Left kidney (tissue), 2 donors: ENCODE results near the gene ATP6V0C. TPM values are rescaled to one million over a fixed set of nuclear protein-coding genes. Genes with fewer than 3 reads are reported as not detected.
"Not testable (repeated sequence)": the region's sequence is repeated elsewhere in the genome, so short reads cannot be mapped to it uniquely, and the experiment has no call there.

Experiments
- DNase-seq: peaks from one replicate; pipeline ENCODE4 v3.0.0-alpha.2; 2013
- polyA plus RNA-seq: library from polyadenylated mRNA; unstranded; fragments of 120-200 nt; gene quantifications from one replicate; pipeline ENCODE4 v1.2.1, GENCODE V29; 2013; ENCODE audit not compliant: insufficient read length

The ATP6V0C gene
- polyA plus RNA-seq, 1 donor, result 158 TPM

GRCh38 chr16:2473446-2473926, 40.3 kb upstream of the ATP6V0C start:
- no peak for DNase-seq

GRCh38 chr16:2473999-2474876, 39.5 kb upstream of the ATP6V0C start:
- no peak for DNase-seq

- DNase-seq, result peak; percentile 82
These were observed 38.8 kb upstream of the ATP6V0C start, which contains the start of gene TBC1D24 for GRCh38 chr16:2474877-2475412. TSS of gene TBC1D24 (plus strand) at chr16:2475127. CDS start at chr16:2496149, 21,022 bp downstream.

DNA sequence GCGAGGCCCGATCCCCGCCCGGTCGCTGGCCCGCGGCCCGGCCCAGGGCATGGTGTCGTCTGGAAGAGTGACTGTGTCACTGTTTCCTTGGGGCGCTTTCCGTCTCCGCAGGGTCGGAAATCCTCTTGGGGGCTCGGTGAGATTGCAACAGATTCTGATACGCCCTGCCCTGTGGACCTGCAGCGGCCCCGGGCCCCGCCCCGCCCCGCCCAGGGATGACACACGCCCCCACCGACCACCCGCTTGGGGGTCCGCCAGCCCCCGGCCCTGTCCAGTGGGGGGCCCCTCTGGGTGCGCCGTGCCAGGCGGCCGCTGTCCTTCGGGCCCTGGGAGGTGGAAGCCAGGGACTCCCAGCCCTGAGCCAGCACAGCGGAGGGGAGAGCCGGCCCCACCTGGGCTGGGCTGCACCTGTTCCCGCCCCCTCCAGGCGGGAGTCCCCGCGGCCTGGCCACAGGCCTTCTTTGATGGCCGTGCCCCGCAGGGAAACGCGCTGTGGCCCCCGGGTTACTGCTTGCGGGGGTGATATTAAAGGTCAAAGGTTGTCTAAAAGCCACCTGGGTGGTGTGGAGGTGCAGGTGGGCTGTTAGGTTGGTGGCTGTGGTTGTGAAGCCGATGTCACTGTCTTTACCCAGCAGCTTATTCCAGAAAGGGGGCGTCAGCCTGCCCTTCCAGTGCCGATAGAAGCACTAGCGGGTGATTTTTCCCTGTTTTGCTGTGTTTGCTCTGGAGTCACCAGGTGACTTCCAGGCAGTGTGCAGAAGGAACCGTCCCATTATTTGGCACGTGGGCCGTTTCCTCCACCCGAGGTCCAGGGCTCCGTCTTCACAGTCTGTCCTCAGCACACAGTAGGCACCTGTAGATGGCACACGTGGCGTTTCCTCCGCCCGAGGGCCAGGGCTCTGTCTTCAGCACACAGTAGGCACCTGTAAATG, 38.1 kb upstream of the ATP6V0C start:
- no peak for DNase-seq

DNA sequence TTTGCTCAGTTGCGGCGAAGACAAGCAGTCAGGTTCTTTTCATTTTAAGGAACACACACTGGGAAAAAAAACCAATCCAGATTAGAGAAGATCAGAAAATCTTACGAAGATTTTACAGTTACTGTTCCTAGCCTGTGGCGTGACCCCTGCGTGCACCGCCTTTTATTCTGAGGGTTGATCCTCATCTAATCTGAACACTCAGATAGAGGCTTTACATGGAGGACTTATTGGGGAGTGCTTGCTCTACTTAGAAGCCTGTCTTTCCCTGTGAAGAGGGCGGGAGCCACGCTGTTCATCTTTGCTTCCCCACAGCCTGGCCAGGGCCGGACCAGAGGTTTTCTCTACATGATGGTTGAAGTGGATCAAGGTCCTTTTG, 37.4 kb upstream of the ATP6V0C start:
- no peak for DNase-seq

DNA sequence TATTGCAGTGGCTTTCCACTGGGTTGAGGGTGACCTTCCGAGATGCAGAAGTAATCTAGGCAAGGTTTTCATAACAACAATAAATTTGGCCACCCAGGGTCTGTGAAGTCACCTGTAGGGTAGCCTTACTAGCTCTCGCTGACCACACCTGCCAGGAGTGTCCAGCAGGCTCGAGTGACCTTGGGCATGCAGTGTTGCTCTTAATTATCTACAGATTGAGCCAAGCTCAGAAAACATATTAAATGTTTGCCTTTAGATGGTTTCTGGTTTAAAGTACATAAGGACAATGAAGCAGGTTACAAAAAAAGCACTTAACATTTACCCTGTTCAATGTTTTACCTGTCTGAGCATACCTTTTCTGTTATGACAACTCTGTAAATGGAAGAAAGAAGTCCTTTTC, 37.0 kb upstream of the ATP6V0C start:
- no peak for DNase-seq

DNA sequence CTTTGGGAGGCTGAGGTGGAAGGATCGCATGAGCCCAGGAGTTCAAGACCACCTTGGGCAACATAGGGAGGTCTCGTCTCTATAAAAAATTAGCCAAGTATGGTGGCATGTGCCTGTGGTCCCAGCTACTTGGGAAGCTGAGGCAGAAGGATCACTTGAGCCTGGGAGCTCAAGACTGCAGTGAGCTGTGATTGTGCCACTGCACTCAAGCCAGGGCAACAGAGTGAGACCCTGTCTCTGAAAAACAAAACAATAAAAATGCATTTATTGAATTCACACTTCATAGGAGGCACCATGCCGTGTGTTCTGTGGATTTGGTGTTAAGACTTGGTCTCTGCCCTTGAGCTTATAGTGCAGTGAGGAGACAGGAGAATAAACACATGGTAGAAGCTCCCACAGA, 36.4 kb upstream of the ATP6V0C start:
- DNase-seq, result no peak

DNA sequence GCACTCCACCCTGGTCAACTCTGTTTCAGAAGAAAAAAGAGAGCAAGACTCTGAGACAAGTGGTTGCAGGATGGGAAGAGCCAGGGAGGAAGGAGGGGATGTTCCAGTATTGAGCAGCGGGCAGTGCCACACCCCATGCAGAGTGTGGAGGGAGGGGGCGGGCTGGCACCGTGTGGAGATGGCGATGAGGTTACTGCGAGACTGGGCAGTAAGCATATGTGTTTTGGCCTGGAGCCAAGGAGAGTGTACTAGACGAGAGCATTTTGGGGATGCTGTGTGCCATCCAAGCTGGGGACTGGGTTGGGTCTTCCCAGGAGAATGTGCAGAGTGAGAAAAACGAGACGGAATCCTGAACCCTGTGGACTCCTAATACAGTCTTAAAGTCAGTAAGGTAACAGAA, 35.5 kb upstream of the ATP6V0C start:
- no peak for DNase-seq

DNA sequence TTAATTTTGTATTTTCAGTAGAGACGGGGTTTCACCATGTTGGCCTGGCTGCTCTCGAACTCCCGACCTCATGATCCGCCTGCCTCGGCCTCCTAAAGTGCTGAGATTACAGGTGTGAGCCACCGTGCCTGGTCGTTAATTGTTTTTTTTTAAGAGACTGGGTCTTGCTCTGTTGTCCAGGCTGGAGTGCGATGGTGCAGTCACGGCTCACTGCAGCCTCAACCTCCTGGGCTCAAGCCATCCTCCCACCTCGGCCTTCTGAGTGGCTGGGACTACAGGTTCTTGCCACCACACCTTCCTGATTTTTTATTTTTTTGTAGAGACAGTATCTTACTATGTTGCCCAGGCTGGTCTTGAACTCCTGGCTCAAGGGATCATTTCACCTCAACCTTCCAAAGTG, 33.8 kb upstream of the ATP6V0C start:
- not testable (repeated sequence) for DNase-seq

DNA sequence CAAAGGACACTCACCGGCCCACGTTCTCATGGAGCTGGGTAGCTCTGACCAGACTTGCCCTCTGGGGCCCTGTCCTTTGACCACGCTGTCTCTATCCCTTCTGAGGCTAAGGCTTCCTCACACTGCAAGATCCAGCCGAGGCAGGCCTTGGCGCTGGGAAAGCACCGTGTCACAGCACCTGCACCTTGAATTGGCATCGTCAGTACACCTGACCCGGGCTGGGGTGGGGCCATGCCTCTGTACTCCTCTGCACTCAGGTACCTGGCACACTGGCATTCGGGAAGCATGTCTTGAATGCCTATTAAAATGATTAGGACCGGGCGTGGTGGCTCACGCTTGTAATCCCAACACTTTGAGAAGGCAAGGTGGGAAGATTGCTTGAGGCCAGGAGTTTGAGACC, 32.8 kb upstream of the ATP6V0C start:
- DNase-seq, result no peak

DNA sequence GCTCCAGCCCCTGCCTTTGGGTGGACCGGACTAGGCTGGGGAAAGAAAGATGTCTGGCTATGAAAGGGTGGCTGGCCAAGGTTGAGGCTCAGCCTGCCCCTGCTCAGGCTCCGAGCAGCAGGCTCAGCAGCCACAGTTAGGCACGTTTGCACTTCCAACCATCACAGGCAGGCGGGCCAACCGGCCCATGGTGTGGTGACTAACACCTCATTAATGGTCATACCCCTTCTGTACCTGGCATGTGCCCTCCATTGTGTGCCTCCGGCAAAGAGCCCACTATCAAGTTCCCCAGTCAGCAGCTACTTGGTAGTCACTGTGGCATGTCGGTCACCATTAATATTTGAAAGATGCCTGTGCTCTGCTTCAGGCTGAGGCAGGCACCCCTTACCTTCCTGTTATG, 32.1 kb upstream of the ATP6V0C start:
- no peak for DNase-seq

DNA sequence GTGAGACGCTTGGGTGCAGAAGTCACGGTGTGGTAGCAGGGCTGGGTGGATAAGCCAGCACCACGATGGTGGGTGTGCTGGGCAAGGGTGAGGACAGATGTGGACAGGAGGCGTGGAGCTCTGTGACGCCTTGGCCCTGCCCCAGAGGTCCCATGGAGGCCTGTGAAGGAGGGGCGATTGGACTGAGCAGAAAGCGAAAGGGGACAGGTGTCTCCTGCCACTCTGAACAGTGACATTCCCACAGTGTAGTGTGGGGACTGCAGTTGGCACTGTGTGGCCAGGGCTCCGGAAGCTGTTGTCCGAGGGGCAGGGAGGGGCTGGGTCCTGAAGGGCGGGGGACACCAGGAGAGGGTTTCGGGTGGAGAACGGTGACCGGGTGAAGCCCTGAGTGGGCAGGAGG, 31.5 kb upstream of the ATP6V0C start:
- DNase-seq, result no peak

DNA sequence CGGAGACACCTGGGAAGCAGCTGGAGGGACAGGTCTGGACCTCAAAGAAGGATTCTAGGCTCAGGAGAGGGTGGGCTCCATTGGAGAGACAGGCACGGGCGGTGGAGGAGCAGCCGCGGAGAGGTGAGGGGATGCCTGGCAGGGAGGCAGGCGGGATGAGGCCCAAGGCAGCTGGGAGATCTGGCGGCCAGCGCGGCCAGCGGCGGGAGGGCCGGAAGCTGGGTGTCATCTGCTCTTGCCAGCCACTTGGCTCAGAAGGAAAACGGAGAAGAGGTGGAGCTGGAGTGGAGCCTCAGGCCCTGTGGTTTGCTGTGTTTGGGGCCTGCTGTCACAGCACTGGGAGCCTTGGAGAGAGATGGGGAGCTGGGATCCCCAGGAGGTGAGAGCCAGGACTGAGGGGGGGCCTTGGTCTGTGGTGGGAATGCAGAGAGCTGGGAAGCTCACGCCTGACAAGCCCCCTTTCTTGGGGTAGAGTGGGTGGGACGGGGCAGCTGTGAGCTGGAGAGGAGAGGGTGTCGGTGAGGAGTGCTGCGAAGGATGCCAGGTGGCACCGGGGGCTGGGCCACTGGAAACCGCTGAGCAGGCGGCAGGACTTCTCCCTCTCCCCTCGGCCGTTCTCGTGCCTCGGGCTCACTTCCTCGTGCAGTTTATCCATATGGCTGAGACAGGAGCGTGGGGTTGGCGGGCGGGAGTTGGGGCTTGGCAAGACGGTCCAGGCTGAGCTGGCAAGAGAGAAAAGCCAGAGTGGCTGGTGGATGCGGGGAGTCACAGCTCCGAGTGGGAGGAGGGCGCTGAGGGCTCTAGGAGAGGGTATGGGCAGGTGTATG, 30.8 kb upstream of the ATP6V0C start:
- DNase-seq, result no peak

DNA sequence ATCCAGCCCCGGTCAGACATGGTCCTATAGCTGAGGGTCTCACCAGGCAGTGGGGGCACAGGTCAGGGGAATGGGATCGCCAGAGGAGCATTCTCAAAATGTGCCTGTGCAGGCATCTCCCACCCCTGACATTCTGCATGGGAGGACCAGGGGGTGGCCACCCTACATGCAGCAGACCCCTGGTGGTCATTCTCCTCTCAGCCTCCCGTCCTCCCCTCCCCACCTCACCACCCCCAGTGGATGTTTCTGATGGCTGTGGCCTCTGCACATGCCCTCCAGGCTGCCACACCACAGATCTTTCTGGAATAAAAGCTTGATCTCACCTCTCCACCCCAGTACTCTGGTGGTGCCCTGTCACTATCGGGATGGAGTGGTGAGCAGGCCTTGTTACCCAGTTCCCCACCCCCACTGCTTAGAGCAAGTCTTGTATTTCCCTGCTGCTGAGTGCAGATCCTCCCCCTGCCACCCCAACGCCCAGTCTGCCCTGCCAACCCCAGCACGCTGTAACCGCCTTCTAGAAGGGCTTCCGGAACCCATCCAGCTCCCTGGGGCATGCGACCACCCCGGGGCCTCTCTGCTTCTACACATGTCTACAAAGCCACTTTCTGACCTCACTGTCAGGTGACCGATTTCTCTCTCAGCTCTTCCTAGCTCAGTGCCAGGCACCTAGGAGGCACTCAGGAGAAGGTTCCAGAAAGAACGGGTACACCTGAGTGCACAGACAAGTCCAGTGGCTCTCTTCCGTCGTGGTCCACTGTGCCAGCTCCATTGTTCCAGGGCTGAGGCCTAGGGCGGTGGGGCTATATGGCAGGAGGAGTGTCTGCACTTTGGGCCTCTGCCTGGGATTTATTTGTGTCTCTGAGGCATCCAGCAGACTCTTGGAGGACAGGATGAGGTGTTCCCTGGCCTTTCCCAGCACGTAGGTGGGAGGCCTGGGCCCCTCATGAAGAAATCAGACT, 29.5 kb upstream of the ATP6V0C start:
- DNase-seq, result no peak

DNA sequence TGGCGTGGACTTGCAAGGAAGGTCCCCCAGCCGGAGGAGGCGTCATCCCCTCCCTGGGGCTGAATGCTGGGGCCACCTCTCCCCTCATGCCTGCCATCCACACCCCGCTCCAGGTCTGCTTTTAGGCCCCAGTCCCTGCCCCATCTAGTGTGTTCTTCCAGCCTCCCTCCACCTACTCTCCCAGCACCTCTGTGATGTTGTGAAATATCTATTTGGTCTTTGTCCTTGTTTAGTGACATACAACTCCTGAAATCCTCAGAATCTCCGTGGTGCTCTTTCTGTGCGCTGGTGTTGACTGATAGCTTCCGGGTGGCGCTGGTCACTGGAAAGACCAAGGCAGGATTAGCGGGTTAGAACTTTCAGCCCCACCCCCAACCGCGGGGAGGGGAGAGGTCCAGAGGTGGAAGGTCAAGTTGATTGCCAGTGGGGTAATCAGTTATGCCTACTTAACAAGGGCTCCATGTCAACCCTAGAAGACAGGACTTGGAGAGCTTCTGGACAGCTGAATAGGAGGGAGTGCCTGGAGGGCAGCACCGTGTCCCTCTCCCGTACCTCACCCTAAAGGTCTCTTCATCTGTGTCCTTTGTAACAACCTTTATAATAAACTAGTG, 28.7 kb upstream of the ATP6V0C start:
- DNase-seq, result no peak

DNA sequence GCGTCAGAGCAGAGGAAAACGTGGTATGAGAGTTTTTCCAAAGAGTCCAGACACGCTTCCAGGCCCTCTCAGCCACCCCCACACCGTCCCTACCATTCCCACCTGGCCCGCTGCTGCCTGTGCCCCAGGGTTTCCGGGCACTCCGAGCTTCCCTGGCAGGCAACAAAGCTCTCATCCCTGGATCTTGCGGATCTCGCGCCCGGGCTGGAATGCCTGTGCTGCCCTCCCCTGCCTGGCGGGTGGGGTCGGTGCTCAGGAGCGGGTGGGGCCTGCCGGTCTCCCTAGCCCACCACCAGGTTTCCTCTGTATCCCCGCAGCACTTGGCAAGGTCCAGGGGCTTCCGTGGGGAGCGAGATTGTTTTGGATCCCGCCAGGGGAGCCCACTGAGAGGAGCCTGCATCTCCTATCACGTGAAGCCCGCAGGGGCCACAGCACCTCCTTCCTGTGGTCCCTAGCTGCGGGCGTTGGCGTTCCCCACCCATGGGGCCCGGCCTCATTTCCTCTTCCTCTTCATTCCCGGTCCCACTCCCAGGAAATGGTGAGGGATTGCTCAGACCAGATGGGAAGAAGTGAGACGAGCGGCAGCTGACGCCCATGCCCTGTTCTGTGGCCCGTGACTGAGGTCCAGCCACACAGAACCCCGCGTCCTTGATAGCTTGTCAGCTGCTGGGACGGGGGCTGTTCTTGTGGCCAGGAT, 27.8 kb upstream of the ATP6V0C start:
- DNase-seq, result no peak

DNA sequence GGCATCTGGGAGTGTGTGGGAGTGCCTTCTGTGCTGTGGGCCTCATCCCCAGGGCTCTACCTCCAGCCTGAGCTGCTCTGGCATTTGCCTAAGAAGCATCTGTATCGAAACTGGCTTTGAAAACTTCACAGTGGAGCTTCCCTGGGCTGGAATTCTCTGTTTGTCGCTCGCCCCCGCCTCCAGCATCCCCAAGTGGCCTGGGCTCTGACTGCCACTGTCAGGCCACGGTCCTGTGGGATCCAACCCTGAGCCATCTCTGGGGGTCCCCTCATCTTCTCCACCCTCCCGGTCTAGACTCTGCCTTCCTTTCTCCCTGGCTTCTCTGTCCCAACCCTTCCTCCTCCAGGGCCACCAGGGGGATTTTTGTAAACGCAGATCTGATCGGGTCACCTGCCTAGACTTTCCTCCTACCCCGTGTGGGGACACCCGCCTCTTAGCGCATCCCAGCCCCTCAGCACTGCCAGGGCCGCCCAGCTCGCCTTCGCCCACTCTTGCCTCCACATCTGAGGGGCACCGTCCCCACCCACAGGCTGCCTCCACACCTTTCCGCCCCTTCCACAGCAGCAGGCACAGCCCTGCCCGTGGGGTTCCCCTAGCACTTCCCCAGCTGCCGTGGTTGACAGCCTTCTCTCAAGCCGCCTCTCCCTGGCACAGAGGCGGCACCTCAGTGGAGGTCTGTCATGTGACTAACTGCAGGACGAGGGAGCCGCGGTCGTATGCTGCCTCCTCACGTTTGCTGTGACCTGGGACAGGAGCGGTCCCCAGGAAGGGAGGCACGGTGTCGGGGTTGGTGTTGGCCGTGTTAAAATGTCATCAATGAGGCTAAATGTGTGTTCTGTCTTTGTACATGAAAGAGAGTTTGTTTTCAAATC, 26.9 kb upstream of the ATP6V0C start:
- DNase-seq, result no peak

GRCh38 chr16:2487517-2487842, 26.3 kb upstream of the ATP6V0C start:
- no peak for DNase-seq
